Ovary (tissue), 9 donors: ENCODE results near the gene WBP4. TPM values are rescaled to one million over a fixed set of nuclear protein-coding genes. Genes with fewer than 3 reads are reported as not detected.
A peak's percentile ranks its signal among the peaks of the same experiment; 100 is the strongest.

Experiments
- DNase-seq, 5 donors: peaks; one replicate each; pipeline ENCODE4 v3.0.0-alpha.2; 2019 to 2020
- H3K27ac ChIP-seq, 2 donors: fragments of 200-600 bp; one replicate each; pipeline versions ENCODE4 v1.5.1 to v1.8.0; 2019 to 2022
- H3K27me3 ChIP-seq: fragments of 200-600 bp; one replicate; pipeline ENCODE4 v1.8.0; 2022
- H3K36me3 ChIP-seq: fragments of 200-600 bp; sonication (generic); one replicate; pipeline ENCODE4 v1.5.1; 2019
- H3K4me1 ChIP-seq: one replicate; pipeline ENCODE4 v1.8.1; 2013; ENCODE audit warnings: mild to moderate bottlenecking, moderate library complexity; ENCODE audit not compliant: insufficient read depth
- H3K4me3 ChIP-seq: fragments of 200-600 bp; sonication (generic); one replicate; pipeline ENCODE4 v1.5.1; 2017
- H3K9me3 ChIP-seq, 2 donors: fragments of 200-600 bp in 1 of 2; sonication (generic) in 1 of 2; one replicate each; pipeline versions ENCODE4 v1.5.1 to v1.8.1; 2013 to 2019; ENCODE audit warnings: mild to moderate bottlenecking in 1 of 2, moderate library complexity in 1 of 2
- EP300 ChIP-seq: sonication (generic); formaldehyde crosslinking; IDR thresholded peaks from one replicate; pipeline ENCODE4 v1.6.1; 2017; ENCODE audit warnings: antibody characterized with exemption
- POLR2A ChIP-seq: fragments of 450-650 bp; IDR thresholded peaks from one replicate; pipeline ENCODE4 v1.6.1; 2017; ENCODE audit warnings: antibody characterized with exemption, mild to moderate bottlenecking, moderate library complexity
- WGBS, 3 donors: extraction: QIAGEN DNeasy Blood & Tissue Kit in 1 of 3; methylation state at CpG; one replicate each; pipeline versions ENCODE4 v1.1.5 to v1.1.7; 2013 to 2017; 5-methylcytosine and 5-hydroxymethylcytosine counted together
- intact Hi-C, 4 donors: fragments of 100-400 bp; cut with DNase I; formaldehyde crosslinking; loops; one replicate each; pipeline versions ENCODE4 v1.11.0 to v1.15.1; 2022 to 2023
- polyA plus RNA-seq, 2 donors: library from polyadenylated mRNA; stranded (reverse); fragments of 200-250 nt in 1 of 2; fragments of 350-450 nt in 1 of 2; fragmentation: Illumina TruSeq in 1 of 2; extraction: RNeasy Lipid Tissue Mini Kit (QIAGEN cat#74804) in 1 of 2; gene quantifications; one replicate each; pipeline ENCODE4 v1.2.3, GENCODE V29; 2013 to 2014
- total RNA-seq, 7 donors: library from RNA; depleted of rRNA in 2 of 7; stranded (reverse); fragments of >200 nt in 2 of 7; fragmentation: NEBNext Ultra II Directional in 3 of 7; extraction: Animal tissue kit (Norgen Biotek cat#: 25700) in 3 of 7; gene quantifications; one replicate each; pipeline versions ENCODE4 v1.1.0 to v1.2.4, GENCODE V29; 2016 to 2023
- TF ChIP-seq, protein P1 (sequence below), 3 donors: fragments of 450-650 bp in 2 of 3; fragments of 200-600 bp in 1 of 3; IDR thresholded peaks; one replicate each; pipeline versions ENCODE4 v1.5.1 to v1.8.0; 2016 to 2022; ENCODE audit warnings: antibody characterized with exemption in 3 of 3, mild to moderate bottlenecking in 1 of 3
- donor health status: DM: no; HTN: no; CAD: no; lungs with moderate emphysema.
- donor health status: DM: no; HTN: no; CAD: no.
- donor health status: Bipolar disorder and iron deficiency.
- donor health status: DM: yes; HTN: yes; CAD: no.
- donor health status: DM: no; HTN: no; CAD: no.
- donor health status: DM: yes; HTN: yes; CAD: no.

Gene WBP4
- total and polyA plus RNA-seq, 9 donors: 7.5 to 13.2 (median 10.2) TPM

DNA sequence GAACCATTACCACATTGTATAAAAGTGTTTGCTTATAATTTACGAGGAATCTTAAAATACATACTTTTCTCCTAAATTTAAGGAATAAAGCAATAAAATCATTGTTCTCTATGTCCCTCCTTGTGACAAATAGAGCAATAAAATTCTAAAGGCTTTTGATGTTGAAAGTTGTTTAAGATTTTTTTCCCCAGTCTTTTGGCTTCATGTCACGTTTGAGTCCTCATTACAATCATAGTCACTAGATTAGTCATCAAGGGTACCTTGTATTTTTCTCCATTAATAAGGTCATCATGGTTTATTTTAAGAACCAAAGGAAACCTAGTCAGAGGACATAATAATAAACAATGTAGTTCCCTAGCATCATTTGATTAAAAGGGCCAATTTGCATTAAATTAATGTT is 3.2 kb downstream of the WBP4 start:
- 33 to 38% (median 35%) methylated on average over 2 of the region's 2 CpGs for WGBS, 3 donors
- Histone ChIP-seq H3K27ac (no peak overlapping the region), H3K9me3 (no peaks in the 10 kb centered on the region), H3K36me3 (no peaks in the 10 kb centered on the region), H3K4me1 (no peaks in the 10 kb centered on the region), H3K27me3 (no peaks in the 10 kb centered on the region), H3K4me3 (no peak overlapping the region)
- TF ChIP-seq, protein P1, sequence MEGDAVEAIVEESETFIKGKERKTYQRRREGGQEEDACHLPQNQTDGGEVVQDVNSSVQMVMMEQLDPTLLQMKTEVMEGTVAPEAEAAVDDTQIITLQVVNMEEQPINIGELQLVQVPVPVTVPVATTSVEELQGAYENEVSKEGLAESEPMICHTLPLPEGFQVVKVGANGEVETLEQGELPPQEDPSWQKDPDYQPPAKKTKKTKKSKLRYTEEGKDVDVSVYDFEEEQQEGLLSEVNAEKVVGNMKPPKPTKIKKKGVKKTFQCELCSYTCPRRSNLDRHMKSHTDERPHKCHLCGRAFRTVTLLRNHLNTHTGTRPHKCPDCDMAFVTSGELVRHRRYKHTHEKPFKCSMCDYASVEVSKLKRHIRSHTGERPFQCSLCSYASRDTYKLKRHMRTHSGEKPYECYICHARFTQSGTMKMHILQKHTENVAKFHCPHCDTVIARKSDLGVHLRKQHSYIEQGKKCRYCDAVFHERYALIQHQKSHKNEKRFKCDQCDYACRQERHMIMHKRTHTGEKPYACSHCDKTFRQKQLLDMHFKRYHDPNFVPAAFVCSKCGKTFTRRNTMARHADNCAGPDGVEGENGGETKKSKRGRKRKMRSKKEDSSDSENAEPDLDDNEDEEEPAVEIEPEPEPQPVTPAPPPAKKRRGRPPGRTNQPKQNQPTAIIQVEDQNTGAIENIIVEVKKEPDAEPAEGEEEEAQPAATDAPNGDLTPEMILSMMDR (IDR thresholded peaks at IDR 0.05): no peak
- TF ChIP-seq POLR2A (no peak), EP300 (no peak)
- intact Hi-C loops: loop anchor here in 1 of 4 donors (5.0 kb wide), 1 partner anchor 142 kb away; no protein-coding TSS in a partner anchor
- DNase-seq: no peak

DNA sequence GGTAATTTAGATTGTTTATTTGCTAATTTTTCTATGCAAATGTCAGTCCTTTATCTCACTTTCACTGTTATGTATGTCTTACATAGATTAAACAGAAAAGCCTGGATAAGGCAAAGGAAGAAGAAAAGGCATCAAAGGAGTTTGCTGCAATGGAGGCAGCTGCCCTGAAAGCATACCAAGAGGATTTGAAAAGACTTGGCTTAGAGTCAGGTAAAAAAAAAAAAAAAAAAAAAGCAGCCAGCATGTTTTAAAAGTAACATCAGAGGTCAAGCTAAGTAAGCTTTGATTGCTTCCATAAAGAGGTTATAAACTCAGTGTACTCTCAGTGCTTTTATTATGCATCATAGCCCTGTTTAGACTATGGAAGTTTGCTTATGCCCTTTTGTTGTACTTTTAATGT is 3.8 kb downstream of the WBP4 start:
- intact Hi-C loops: no loop called here
- Histone ChIP-seq H3K4me1 (no peaks in the 10 kb centered on the region), H3K36me3 (no peaks in the 10 kb centered on the region), H3K27ac (no peak overlapping the region), H3K27me3 (no peaks in the 10 kb centered on the region), H3K9me3 (no peaks in the 10 kb centered on the region), H3K4me3 (no peak overlapping the region)
- no peak for DNase-seq
- TF ChIP-seq, protein P1 (IDR thresholded peaks at IDR 0.05): no peak
- TF ChIP-seq POLR2A (no peak), EP300 (no peak)

DNA sequence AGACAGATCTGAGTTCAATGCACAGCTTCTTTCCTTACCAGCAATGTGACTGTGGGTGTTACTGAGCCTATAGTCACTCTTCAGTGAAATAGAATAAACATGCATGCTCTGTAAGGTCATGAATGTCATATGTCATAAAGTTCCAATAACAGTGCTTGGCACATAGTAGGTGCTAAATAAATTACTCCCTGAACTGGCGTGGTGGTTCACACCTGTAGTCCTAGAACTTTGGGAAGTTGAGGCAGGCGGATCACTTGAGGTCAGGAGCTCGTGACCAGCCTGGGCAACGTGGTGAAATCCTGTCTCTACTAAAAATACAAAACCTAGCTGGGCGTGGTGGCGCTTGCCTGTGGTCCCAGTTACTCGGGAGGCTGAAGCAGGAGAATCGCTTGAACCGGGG is 13.2 kb downstream of the WBP4 start:
- no peaks in the 10 kb centered on the region for H3K9me3 ChIP-seq
- H3K4me3 ChIP-seq: no peak overlapping the region
- intact Hi-C loops: loop anchor here in 1 of 4 donors (10.0 kb wide), 1 partner anchor 150 kb away; no protein-coding TSS in a partner anchor
- no peaks in the 10 kb centered on the region for H3K4me1 ChIP-seq
- H3K27ac ChIP-seq: no peak overlapping the region
- TF ChIP-seq EP300: no peak
- TF ChIP-seq POLR2A: no peak
- TF ChIP-seq, protein P1 (IDR thresholded peaks at IDR 0.05): no peak
- DNase-seq: no peak
- no peaks in the 10 kb centered on the region for H3K36me3 ChIP-seq
- no peaks in the 10 kb centered on the region for H3K27me3 ChIP-seq
- 79 to 85% (median 84%) methylated on average over 9 of the region's 9 CpGs for WGBS, 3 donors

DNA sequence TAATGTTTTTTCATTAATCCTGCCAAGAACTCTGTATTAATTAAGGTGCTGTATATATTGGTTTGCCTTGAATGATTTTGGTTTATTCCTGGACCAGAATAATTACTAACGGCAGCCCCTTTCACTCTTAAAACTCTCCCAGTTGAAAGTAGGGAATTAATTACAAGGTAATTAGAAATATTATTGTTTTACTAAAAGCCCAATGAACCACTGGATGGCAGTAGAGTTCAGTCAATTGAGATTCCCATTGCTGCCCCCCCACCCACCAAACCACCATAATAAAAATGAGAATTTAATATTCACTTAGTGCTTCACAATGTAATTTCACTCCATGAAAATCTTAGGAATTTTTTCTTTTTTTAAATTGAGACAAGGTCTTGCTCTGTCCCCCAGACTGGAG is 13.7 kb downstream of the WBP4 start:
- intact Hi-C loops: loop anchor here in 2 of 4 donors (5.0 to 10.0 kb wide), 2 partner anchors 147 to 150 kb away; no protein-coding TSS in a partner anchor
- Histone ChIP-seq H3K4me3 (no peak overlapping the region), H3K4me1 (no peaks in the 10 kb centered on the region), H3K27ac (no peak overlapping the region), H3K27me3 (no peaks in the 10 kb centered on the region), H3K36me3 (no peaks in the 10 kb centered on the region), H3K9me3 (no peaks in the 10 kb centered on the region)
- TF ChIP-seq, protein P1 (IDR thresholded peaks at IDR 0.05): peak; percentile 13 to 40 (median 36)
- TF ChIP-seq EP300: no peak
- no peak for DNase-seq
- 17 to 18% (median 17%) methylated on average over 1 of the region's 1 CpG for WGBS, 3 donors
